ENCODE results near the gene TYW1B.

GRCh38 chr7:72538856-72539255 lies 289.1 kb downstream of the TYW1B start:
- TF ChIP-seq CTCF (IDR thresholded peaks at IDR 0.05; ENCODE audit: insufficient read depth, low read depth, low read length) (no peak), EZH2 (IDR thresholded peaks at IDR 0.05; ENCODE audit: insufficient read depth, low read length) (no peak)

All from astrocyte (in vitro differentiated cells and primary cell).